Fibroblast of skin of left quadriceps (primary cell): ENCODE measurements around the gene ZNF280C.
"Not testable (repeated sequence)": the region's sequence is repeated elsewhere in the genome, so short reads cannot be mapped to it uniquely, and the experiment has no call there.

Source experiments
- DNase-seq, 2 experiments: peaks; one replicate each; pipeline ENCODE4 v3.0.0-alpha.2; 2013; ENCODE audit warnings: low read depth in 2 of 2

ZNF280C gene

DNA sequence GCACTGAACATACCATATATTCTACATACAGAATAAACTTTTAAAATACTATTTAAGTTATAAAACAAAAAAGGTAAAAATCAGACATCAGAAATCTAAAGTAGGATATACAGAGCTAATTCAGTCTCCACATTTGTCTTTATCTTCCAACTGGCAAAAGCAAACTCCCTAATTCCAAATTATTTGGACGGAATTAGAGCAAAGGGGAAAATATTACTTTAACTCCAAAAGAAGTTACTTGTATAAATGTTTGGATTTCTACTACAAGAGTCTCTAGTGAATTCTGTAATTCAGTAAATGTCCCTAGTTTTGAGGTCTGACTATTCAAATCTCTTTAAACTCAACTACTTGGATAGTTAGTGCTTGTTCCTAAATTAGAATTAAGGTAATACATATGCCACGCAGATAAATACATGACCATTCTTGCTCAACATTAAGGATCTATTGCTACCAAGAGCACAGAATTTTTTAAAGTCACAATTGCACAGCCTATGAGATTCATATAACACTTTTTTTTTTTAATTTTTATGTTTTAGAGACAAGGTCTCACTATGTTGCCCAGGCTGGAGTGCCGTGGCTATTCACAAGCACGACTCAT is 7.3 kb downstream of the ZNF280C start:
- no peak for DNase-seq

DNA sequence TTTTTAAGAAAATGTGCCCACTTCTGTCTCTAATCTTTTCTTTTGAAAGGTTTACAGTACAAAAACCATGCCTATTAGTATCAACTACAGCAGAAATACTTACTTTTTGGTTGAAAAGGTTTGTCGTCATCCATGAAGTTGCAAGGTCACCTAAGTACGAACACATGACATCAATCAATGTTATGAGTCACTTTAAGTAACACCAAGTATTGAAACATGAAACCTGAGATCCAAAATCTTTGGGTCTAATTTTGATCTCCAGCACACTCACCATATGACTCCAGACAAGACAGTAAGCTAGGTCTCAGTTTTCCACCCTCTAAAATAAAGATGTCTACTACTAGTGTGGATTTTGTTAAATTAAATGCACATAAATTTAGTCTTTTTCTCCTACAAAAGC is 8.4 kb downstream of the ZNF280C start:
- no peak for DNase-seq

DNA sequence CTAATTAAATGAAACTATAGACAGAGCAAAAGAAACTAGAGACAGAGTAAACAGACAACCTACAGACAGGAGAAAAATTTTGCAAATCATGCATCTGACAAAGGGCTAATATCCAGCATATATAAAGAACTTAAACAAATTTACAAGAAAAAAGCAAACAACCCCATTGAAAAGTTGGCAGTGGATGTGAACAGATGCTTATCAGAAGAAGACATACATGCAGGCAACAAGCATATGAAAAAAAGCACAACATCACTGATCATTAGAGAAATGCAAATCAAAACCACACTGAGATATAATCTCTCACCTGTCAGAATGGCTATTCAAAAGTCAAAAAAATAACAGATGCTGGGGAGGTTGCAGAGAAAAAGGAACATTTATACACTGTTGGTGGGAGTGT is 14.8 kb downstream of the ZNF280C start:
- no peak for DNase-seq

GRCh38 chrX:130251671-130252070 is 17.0 kb downstream of the ZNF280C start:
- no peak for DNase-seq

GRCh38 chrX:130247996-130248395 is 20.7 kb downstream of the ZNF280C start:
- DNase-seq: no peak

GRCh38 chrX:130246084-130246483 is 22.6 kb downstream of the ZNF280C start:
- DNase-seq: no peak

- DNase-seq: peak; percentile 46 to 47
Observed at GRCh38 chrX:130245441-130245840, 23.3 kb downstream of the ZNF280C start.

- DNase-seq: not testable (repeated sequence)
Observed at GRCh38 chrX:130231184-130231583, 37.5 kb downstream of the ZNF280C start.

DNA sequence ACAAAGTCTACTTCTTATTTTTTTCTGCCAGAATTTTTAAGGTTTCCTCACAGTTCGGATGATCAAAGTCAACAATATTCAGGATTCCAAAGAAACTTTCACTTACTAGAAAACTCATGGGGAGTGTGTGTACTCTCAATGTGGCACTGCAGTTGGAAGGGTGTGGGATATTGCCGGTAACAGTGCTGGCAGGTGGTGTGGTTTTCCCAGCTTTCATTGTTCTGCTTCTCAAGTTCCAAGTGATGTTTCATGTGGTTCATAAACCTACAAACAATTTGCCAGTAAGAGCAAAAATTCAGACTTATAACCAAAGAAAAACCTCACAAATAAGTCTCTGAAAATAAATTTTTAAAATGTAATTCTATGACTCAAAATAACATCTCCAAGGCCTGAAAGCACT is 39.8 kb downstream of the ZNF280C start:
- DNase-seq: no peak

DNA sequence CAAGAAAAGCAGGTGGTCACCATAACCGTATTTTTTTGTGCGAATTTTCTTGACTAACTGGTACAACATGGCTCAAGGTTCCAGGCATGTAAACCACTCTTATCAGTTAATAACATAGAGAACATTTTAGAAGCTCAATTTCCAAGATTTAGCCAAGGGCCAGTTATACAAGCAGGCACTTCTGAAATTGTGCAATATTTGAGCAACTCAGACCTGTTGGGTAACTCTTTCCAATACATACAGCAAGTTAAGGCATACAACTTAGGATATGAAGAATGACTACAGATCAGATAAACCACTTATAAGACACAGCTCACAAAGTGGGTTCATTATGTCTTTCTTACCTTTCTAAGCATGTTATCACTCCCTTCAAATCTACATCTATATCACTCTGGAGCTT is 43.9 kb downstream of the ZNF280C start:
- DNase-seq: no peak

DNA sequence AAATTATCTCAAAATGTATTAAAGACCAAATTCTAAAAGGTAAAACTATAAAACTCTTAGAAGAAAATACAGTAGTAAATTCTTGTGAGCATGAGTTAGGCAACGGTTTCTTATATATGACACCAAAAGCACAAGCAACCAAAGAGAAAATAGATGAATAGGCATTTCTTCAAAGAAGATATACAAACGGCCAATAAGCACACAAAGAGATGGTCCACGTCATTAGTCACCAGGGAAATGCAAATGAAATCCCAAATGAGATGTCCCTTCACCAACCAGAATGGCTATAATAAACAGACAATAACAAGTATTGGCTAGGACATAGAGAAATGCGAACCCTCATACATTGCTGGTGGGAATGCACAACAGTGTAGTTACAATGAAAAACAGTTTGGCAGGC is 52.4 kb downstream of the ZNF280C start:
- no peak for DNase-seq

DNA sequence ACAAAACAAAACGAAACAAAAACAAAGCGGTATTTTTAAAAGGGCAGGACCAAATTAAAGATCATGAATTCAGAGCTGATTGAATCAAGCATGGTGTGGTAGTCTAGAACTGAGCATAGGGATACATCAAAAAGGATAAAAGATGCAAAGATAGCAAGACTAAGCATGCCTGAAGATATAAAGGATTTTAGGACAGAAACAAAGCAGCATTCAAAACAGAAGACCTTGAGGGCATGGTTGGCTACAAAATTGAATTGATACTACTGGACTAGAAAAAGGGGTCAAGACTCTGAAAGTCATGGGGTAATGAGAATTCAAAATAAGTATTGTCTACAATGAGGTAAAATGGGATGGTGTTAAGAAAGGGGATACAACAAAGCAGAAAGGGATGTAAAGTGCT is 55.3 kb downstream of the ZNF280C start:
- DNase-seq: no peak

DNA sequence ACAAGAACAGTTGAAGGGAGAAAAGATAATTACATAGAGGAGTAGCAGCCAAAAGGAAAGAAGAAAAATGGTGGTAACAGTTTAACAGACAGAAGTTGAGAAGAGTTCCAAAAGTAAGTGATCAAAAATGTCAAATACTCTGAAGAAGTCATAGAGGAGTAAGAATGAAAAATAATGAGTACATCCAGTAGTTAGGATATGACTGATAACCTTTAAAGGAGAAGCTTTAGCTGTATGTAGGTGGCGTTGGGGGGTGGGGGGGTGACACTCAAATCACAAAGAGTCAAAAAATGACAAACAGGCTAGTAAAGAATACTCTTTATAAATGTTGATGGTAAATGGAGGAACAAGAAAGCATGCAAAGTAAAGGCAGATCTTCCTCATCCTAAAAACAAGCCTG is 56.3 kb downstream of the ZNF280C start:
- DNase-seq: no peak

GRCh38 chrX:130211415-130212186 is 57.1 kb downstream of the ZNF280C start:
- no peak for DNase-seq

DNA sequence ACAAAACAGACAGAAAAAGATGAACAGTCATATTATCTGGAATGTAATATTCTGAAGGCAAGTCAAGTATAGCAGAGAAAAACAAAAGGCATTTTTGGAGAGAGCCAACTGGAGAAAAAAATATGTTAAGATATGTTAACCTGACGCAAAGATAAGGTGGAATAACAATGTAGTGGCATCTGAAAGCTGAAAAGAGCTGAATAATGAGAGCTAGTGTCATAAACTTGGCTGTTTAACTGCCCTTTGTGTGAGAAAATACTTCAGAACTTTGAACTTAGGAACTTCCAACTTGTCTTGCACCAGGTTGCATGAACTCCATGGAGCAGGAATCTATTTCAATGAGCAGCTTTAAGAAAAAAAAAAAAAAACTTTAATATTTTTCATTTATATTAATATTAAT is 64.1 kb downstream of the ZNF280C start:
- DNase-seq: no peak

DNA sequence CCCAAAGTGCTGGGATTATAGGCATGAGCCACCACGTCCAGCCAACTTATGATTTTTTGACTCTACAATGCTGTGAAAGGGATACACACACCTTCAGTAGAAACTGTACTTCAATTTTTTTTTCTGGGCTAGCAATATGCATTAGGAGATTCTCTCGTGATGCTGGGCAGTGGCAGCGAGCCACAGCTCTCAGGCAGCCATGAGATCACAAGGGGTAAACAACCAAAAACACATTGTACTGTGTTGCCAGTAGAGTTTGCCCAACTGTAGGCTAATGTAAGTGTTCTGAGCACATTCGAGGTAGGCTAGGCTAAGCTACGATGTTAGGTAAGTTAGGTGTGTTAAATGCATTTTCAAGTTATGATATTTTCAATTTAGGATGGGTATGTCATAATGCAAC is 71.2 kb downstream of the ZNF280C start:
- DNase-seq: no peak

- DNase-seq: peak; percentile 36 to 39
Observed at GRCh38 chrX:130196466-130196865, 72.2 kb downstream of the ZNF280C start.

DNA sequence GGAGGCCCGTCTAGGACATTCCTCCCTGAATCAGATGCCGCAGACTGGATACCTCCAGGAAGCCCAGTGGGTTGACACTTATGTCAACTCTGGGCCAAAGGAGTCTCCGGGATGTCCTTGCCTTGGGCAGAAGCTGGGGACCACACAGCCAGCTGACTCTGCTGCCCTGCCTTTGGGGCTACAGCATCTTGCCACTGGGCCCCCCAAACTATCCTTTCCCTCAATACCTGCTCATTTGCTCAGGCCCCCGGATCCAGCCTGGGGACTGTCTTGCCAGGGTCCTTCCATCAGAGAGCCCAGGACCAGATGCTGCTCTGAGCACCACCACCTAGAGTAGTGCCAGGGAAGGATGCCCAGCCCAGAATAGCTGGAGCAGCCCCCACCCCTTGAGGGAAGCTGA is 77.9 kb downstream of the ZNF280C start:
- DNase-seq: no peak

DNA sequence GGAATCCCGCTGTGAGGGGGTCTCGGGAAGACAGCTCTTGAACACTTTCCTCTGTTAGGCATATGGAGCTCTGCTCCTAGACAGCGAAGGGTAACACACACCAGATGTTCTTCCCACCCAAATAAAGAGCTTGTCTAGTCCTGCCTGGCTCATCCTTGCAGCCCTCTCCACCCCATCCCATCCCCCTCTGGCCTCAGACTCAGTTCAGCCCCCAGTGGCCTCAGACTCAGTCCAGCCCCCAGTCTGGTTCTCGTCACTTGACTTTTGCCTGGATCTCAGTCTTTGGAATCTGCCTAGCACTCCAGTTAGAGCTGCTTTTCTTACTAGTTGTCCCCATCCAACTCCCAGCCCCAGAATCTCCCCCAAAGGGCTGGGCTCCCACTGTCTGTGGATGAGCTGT is 82.0 kb downstream of the ZNF280C start:
- DNase-seq: no peak

DNA sequence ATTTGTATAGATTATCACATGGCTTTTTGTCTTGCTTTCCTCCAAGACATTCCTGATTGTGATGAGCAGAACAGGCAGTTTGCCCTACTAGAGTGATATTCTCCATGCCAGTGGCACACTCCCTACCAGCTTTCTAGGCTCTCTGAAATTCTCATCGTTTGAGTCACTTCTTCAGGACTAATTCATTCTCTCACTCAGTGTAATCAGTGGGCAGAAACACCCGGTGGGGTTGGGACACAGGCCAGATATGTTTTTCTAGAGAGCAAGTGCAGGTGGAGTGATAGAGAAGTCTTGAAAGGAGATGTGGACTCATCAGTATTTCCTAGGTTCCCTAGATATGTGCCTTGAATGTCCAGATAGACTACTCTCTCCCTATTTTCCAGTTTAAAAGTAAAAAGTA is 83.8 kb downstream of the ZNF280C start:
- DNase-seq: no peak

DNA sequence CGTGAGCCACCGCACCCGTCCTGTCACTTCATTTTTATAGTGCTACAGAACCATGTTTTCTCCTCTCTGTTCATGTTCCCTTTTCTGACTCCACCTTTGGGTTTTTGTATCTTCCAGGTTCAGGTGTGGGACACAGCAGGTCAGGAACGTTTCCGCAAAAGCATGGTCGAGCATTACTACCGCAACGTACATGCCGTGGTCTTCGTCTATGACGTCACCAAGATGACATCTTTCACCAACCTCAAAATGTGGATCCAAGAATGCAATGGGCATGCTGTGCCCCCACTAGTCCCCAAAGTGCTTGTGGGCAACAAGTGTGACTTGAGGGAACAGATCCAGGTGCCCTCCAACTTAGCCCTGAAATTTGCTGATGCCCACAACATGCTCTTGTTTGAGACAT is 84.5 kb downstream of the ZNF280C start:
- no peak for DNase-seq

DNA sequence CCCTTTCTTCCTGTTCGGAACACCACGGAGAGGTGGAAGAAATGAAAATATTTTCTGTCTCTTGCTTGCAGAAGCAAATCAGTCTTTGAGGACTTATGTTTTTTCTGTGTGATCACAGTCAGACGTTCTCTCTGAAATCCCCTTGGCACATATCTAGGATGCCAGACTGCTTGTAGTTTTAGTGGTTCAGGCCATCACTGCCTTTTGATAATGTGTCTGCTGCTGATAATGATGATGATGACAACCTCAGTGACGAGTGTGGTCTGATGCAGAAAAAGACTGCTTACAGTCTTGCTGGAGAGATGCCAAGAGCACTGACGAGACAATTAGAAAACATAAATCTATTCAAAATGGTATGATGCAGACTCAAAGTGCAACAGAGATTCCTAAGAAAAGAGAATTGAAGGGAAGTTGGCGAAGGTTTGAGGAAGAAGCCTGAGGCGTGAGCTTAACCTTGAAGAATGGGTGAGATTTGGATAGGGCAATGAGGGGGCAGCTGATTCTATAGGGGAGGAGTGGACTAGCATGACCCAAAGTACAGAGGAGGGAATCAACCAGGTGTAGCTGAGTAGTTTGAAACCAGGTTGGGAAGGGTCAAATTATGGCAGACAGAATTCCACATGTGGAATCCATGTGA is 89.0 kb downstream of the ZNF280C start:
- DNase-seq: no peak

GRCh38 chrX:130179170-130179569 is 89.5 kb downstream of the ZNF280C start:
- DNase-seq: no peak
